ENCODE data around the gene PRKN.

DNA sequence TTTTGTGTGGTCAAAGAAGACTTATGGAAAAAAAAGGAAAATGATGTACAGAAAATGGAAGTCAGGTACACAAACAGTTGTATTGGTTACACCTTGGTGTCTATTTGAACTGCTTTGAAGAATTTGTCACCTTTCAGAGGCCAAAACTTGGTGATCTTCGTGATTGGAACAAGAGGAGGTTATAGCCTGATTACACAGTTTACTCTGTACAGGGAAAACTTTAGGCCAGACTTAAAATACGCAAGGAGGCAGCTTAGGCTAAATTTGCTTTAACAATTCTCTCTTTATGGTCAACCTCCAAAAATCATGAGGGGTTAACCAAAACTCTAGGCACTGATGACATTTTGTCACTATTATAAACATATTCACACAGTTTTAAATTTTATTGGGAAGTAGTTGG, 353.7 kb downstream of the PRKN start:
- no peak for TF ChIP-seq POLR2A (IDR thresholded peaks at IDR 0.05; ENCODE audit: low read length)
- no peak for TF ChIP-seq GATA1 (IDR thresholded peaks at IDR 0.05; ENCODE audit: low read depth, low read length)
